Parathyroid adenoma (tissue), 2 donors: ENCODE data around the gene PAK6.

Experiments used
- H2AFZ ChIP-seq: fragments of 300-600 bp; sonication (generic); one replicate; pipeline ENCODE4 v1.7.0; 2017; ENCODE audit warnings: antibody characterized with exemption, mild to moderate bottlenecking
- H3K27ac ChIP-seq: fragments of 300-600 bp; sonication (generic); one replicate; pipeline ENCODE4 v1.7.0; 2017
- H3K27me3 ChIP-seq: fragments of 300-600 bp; sonication (generic); one replicate; pipeline ENCODE4 v1.7.0; 2017; ENCODE audit warnings: low read length; ENCODE audit not compliant: control insufficient read depth, insufficient read depth
- H3K36me3 ChIP-seq: fragments of 300-600 bp; sonication (generic); one replicate; pipeline ENCODE4 v1.7.0; 2017; ENCODE audit warnings: low read length; ENCODE audit not compliant: control insufficient read depth, insufficient read depth
- H3K4me1 ChIP-seq: fragments of 300-600 bp; sonication (generic); one replicate; pipeline ENCODE4 v1.7.0; 2017; ENCODE audit warnings: control low read depth
- H3K4me2 ChIP-seq: fragments of 300-600 bp; sonication (generic); one replicate; pipeline ENCODE4 v1.7.0; 2017; ENCODE audit warnings: low read length
- H3K4me3 ChIP-seq: fragments of 300-600 bp; sonication (generic); one replicate; pipeline ENCODE4 v1.7.0; 2017; ENCODE audit warnings: low read depth, low read length
- H3K79me2 ChIP-seq: fragments of 300-600 bp; sonication (generic); one replicate; pipeline ENCODE4 v1.7.0; 2017; ENCODE audit warnings: control low read depth
- H3K9ac ChIP-seq: fragments of 300-600 bp; sonication (generic); one replicate; pipeline ENCODE4 v1.7.0; 2017; ENCODE audit warnings: mild to moderate bottlenecking
- H3K9me3 ChIP-seq: fragments of 300-600 bp; sonication (generic); one replicate; pipeline ENCODE4 v1.7.0; 2017; ENCODE audit warnings: low read length; ENCODE audit not compliant: control insufficient read depth
- TF ChIP-seq, protein P1 (sequence below): fragments of 300-600 bp; sonication (generic); IDR thresholded peaks from one replicate; pipeline ENCODE4 v1.7.0; 2017; ENCODE audit warnings: antibody characterized with exemption, mild to moderate bottlenecking
- donor health status: primary hyperparathyroidism.

The PAK6 gene

DNA sequence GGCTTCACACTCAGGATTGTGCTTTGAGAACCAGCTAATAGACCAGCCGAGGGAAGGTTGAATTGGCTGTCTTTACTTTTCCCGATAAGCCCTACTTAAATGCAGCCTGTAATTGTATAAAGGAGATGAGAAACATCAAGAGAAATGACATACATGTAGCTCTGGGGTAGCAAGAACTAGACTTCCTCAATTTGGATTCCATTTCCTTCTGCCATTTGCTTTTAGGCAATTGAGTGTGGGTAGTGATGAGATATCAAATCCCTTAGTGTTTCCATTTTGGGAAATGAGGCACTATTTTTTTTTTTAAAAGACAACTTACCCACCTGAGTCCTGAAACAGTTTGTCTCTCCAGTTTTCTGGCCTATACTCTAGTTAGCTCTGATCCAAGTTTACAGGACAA, 86.8 kb downstream of the PAK6 start:
- Histone ChIP-seq H3K27ac (no peak overlapping the region), H3K4me1 (peaks cover 3% of the 10 kb centered on the region), H3K9me3 (no peaks in the 10 kb centered on the region), H3K4me3 (no peak overlapping the region), H3K36me3 (no peaks in the 10 kb centered on the region), H3K9ac (no peak overlapping the region), H3K79me2 (no peaks in the 10 kb centered on the region), H2AFZ (no peak overlapping the region), H3K4me2 (peak overlapping the region; percentile 6), H3K27me3 (no peaks in the 10 kb centered on the region)
- TF ChIP-seq, protein P1, sequence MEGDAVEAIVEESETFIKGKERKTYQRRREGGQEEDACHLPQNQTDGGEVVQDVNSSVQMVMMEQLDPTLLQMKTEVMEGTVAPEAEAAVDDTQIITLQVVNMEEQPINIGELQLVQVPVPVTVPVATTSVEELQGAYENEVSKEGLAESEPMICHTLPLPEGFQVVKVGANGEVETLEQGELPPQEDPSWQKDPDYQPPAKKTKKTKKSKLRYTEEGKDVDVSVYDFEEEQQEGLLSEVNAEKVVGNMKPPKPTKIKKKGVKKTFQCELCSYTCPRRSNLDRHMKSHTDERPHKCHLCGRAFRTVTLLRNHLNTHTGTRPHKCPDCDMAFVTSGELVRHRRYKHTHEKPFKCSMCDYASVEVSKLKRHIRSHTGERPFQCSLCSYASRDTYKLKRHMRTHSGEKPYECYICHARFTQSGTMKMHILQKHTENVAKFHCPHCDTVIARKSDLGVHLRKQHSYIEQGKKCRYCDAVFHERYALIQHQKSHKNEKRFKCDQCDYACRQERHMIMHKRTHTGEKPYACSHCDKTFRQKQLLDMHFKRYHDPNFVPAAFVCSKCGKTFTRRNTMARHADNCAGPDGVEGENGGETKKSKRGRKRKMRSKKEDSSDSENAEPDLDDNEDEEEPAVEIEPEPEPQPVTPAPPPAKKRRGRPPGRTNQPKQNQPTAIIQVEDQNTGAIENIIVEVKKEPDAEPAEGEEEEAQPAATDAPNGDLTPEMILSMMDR, result no peak
